ENCODE data around the gene ATG7.
"Not testable (repeated sequence)": the region's sequence is repeated elsewhere in the genome, so short reads cannot be mapped to it uniquely, and the experiment has no call there.

The ATG7 gene

DNA sequence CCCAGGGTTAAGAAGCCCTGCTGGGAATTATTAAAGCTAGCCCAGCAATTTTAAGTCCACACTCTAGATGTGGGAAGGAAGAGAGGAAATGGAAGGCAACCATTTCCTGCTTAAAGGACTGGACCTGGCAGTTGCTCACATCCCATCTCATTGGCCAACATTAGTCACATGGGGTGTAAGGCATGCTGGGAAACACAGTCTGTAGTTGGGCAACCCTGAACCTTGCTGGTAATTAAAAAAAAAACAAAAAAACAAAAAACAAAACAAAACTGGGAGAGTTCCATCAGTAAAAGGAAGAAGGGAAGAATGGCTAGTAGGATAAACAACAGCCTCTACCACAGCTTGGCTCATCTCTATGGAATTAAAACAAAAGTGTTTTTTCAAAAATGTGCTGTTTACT, 235.5 kb downstream of the ATG7 start:
- DNase-seq (ENCODE audit: low spot score) = no peak
- in situ Hi-C loops (cut with MboI; ENCODE audit: low sequenced_read_pairs, unreplicated experiment) = no loop called here
- no peak for TF ChIP-seq CTCF (IDR thresholded peaks at IDR 0.05; ENCODE audit: borderline replicate concordance, control extremely low read depth, extremely low read depth, insufficient read depth, missing control alignments)

DNA sequence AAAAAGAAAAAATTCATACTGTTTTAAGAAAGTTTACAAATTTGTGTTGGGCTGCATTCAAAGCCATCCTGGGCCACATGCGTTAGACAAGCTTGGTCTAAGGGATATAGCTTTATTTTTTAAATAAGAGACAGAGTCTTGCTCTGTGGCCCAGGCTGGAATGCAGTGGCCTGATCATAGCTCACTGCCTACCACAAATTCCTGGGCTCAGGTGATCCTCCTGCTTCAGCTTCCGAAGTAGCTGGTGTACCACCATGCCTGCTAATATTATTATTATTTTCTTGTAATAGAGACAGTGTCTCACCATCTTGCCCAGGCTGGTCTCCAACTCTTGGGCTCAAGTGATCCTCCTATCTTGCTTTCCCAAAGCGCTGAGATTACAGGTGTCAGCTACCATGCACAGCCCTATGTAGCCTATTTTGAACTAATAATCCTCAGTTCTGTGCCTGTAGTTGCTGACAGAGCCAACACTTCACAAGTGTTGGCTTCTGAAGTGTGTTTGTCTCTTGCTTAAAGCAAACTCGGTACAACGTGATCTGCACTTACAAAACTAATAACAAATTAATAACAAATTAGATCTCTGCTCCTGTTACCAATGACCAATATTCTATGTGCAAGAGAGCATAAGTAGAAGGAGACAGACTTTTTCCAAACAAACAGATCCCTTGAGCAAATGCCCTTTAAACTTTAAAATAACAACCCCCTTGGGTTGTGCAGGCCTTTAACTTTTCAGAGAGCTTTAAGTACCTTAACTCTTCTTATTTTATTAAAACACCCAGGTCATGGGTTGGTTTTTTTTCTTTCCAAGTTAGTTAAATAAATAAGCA, 236.4 kb downstream of the ATG7 start:
- in situ Hi-C loops (cut with MboI; ENCODE audit: low sequenced_read_pairs, unreplicated experiment) = no loop called here
- TF ChIP-seq CTCF (IDR thresholded peaks at IDR 0.05; ENCODE audit: borderline replicate concordance, control extremely low read depth, extremely low read depth, insufficient read depth, missing control alignments) = no peak
- DNase-seq (ENCODE audit: low spot score) = no peak

- DNase-seq (ENCODE audit: low spot score) = no peak
- TF ChIP-seq CTCF (IDR thresholded peaks at IDR 0.05; ENCODE audit: borderline replicate concordance, control extremely low read depth, extremely low read depth, insufficient read depth, missing control alignments) = no peak
- in situ Hi-C loops (cut with MboI; ENCODE audit: low sequenced_read_pairs, unreplicated experiment) = no loop called here
These were observed 237.2 kb downstream of the ATG7 start for GRCh38 chr3:11509173-11510000.

- no peak for DNase-seq (ENCODE audit: low spot score)
- in situ Hi-C loops (cut with MboI; ENCODE audit: low sequenced_read_pairs, unreplicated experiment) = no loop called here
- no peak for TF ChIP-seq CTCF (IDR thresholded peaks at IDR 0.05; ENCODE audit: borderline replicate concordance, control extremely low read depth, extremely low read depth, insufficient read depth, missing control alignments)
These were observed 237.8 kb downstream of the ATG7 start for GRCh38 chr3:11510001-11510340.

- in situ Hi-C loops (cut with MboI; ENCODE audit: low sequenced_read_pairs, unreplicated experiment) = no loop called here
- DNase-seq (ENCODE audit: low spot score) = no peak
- TF ChIP-seq CTCF (IDR thresholded peaks at IDR 0.05; ENCODE audit: borderline replicate concordance, control extremely low read depth, extremely low read depth, insufficient read depth, missing control alignments) = no peak
These were observed 238.2 kb downstream of the ATG7 start for GRCh38 chr3:11510356-11510755.

GRCh38 chr3:11511606-11512005, 239.4 kb downstream of the ATG7 start:
- in situ Hi-C loops (cut with MboI; ENCODE audit: low sequenced_read_pairs, unreplicated experiment) = not testable (repeated sequence)

GRCh38 chr3:11513125-11513816, 241.1 kb downstream of the ATG7 start:
- in situ Hi-C loops (cut with MboI; ENCODE audit: low sequenced_read_pairs, unreplicated experiment); DNase-seq (ENCODE audit: low spot score): not testable (repeated sequence)

More at GRCh38 chr3:11511606-11512005, 239.4 kb downstream of the ATG7 start:
- DNase-seq (ENCODE audit: low spot score) = not testable (repeated sequence)

Measured in GM13976 (cell line).